GM19468 (cell line): ENCODE measurements around the gene IRF2BP2.

Source experiments
- ATAC-seq: cut with Tn5 transposase; IDR thresholded peaks from one replicate; pipeline ENCODE4 v1.9.1; 2021; ENCODE audit warnings: mild to moderate bottlenecking, moderate library complexity, moderate number of reproducible peaks; ENCODE audit not compliant: unreplicated experiment; ENCODE audit errors: extremely low read depth

Gene IRF2BP2

GRCh38 chr1:234559902-234560676 is 49.9 kb downstream of the IRF2BP2 start:
- no peak for ATAC-seq

- ATAC-seq, result no peak
These were observed 50.7 kb downstream of the IRF2BP2 start for GRCh38 chr1:234559152-234559901.

DNA sequence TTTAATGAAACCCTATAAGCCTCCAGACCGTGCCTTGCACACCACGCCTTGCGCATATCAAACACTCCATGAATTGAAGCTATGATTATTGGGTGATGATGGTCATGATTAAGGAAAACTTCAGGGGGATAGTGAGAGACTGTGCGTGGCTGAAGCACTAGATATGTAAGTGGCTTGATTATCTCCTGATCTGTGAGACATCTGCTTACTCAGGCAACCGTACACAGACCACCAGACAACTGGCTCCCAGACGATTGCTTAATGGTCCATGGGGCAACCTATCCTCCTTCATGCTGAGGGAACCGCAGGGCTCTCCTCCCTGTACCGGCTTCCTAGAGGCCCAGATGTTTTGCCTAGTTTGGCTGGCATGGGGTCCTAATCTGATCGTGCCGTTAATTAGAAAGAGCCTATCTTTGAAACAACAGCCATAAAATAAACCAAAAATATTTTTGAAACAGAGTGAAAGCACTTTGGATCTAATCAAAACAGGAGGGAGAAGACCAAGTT is 51.6 kb downstream of the IRF2BP2 start:
- ATAC-seq, result no peak

DNA sequence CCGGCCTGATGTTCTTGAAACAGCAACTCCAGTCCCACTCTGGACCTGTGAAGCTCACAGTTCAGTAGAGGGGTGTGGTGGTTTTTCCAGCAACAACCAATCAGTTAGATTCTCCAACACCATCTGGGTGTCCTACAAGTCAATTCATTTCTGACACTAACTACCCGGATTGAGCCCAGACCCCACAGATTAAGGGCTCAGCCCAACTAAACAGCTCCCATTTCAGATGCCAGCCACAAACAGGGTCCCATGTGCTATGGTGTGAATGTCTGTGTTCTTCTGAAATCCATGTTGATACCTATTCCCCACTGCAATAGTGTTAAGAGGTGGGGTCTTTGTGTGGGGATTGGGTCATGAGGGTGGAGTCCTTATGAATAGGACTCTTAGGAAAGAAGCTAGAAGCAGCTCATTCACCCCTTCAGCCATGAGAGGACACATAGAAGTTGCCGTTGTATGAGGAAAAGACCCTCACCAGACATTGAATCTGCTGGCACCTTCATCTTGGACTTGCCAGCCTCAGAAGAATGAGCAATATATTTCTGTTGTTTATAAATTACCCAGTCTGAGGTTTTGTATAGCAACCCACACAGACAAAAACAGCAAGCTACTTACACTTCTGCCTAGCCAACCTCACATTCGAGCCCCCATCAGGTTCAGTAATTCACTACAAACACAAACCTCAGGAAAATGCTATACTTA is 53.6 kb downstream of the IRF2BP2 start:
- no peak for ATAC-seq

DNA sequence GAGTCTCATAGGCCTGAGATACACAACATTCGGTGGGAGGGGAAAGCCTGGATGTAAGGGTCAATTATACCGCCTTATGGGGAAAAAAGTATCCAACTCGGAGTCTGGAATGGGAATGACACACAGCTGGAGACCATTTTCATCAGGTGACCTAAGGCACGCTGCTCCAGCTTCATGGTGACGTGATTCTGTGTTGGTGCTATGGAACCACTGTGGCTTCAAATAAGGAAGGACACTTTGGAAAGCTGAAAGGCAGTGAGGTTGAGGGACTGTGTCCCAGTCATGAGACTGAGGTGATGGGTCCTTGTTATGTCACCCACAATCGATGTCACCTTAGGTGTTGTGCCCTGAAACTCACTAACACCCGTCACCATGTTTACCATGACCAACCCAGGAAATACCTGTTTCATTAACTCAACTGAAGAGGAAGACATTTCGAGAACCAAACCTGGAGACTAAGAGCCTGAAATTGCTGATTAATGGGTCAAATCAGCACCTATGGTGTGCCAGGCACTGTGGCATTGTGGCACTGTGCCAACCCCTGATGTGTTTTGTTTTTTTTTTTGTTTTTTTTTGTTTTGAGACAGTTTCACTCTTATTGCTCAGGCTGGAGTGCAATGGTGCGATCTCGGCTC is 54.5 kb downstream of the IRF2BP2 start:
- ATAC-seq, result no peak

- no peak for ATAC-seq
These were observed 55.2 kb downstream of the IRF2BP2 start for GRCh38 chr1:234554698-234555311.
